Activated naive CD8-positive, alpha-beta T cell treated with anti-CD3 and anti-CD28 coated beads for 36 hours (primary cell): ENCODE results near the gene CARD19. TPM values are rescaled to one million over a fixed set of nuclear protein-coding genes. Genes with fewer than 3 reads are reported as not detected.

ENCODE experiments used
- DNase-seq: peaks from one replicate; pipeline ENCODE4 v3.0.0; 2021
- H3K27ac Mint-ChIP-seq: one replicate; pipeline ENCODE4 v1.8.0; 2022; ENCODE audit warnings: mild to moderate bottlenecking, moderate library complexity, mixed read lengths
- H3K27me3 Mint-ChIP-seq: one replicate; pipeline ENCODE4 v1.8.0; 2022; ENCODE audit warnings: mild to moderate bottlenecking, mixed read lengths
- H3K36me3 Mint-ChIP-seq: one replicate; pipeline ENCODE4 v1.8.0; 2021; ENCODE audit warnings: mild to moderate bottlenecking, mixed read lengths
- H3K4me1 Mint-ChIP-seq: one replicate; pipeline ENCODE4 v1.8.0; 2021; ENCODE audit warnings: mixed read lengths
- H3K4me3 Mint-ChIP-seq: one replicate; pipeline ENCODE4 v1.8.0; 2022; ENCODE audit warnings: mild to moderate bottlenecking, moderate library complexity, mixed read lengths
- H3K9me3 Mint-ChIP-seq: one replicate; pipeline ENCODE4 v1.8.0; 2022; ENCODE audit warnings: mixed read lengths
- total RNA-seq, 2 experiments: library from RNA; stranded (reverse); gene quantifications; one replicate each; pipeline ENCODE4 v1.2.3, GENCODE V29; 2021

CARD19 gene
- total RNA-seq, 2 experiments from 2014 or later: 36.5 to 38.6 TPM

DNA sequence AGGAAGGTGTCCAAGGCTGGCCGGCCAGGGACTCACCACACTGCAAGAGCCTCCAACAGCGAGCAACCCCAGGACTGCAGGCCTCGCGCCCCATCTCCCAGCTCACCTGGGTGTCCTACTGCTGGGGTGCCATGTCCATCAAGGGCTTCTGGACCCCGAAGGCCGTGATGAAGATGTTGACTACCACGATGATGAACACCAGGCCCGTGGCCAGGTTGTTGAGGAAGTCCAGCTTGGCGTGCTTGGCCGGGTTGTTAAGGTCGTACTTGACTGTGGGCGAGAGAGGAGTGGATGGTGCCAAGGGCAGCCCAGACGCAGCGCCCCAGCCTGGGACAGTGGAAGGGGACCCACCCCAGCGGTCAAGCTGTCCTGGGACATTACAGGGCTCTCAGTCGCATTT is 28.8 kb downstream of the CARD19 start:
- H3K27ac Mint-ChIP-seq: peak overlapping the region; percentile 46
- H3K4me3 Mint-ChIP-seq: no peak overlapping the region
- H3K9me3 Mint-ChIP-seq: no peaks in the 10 kb centered on the region
- peaks cover 43% of the 10 kb centered on the region for H3K4me1 Mint-ChIP-seq
- no peak for DNase-seq
- no peaks in the 10 kb centered on the region for H3K27me3 Mint-ChIP-seq
- peaks cover 23% of the 10 kb centered on the region for H3K36me3 Mint-ChIP-seq

DNA sequence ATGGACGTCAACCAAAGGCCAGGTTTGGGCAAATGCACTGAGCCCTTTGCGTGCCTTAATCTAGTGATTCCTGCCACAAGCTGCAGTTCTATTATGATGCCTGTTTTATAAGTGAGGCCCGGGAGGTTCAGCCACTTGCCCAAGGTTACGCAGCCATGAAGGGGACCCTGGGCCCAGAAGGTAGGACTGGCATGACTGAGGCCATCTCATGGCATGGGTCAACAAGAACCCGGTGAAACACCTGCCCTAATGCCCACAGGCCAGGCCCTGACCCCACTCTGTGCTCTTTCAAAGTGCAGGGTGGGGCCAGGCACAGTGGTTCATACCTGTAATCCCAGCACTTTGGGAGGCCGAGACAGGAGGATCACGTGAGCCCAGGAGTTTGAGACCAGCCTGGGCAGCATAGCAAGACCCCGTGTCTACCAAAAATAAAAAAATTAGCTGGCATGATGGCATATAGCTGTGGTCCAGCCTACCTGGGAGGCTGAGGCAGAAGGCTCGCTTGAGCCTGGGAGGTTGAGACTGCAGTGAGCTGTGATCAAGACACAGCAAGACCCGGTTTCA is 29.4 kb downstream of the CARD19 start:
- H3K27ac Mint-ChIP-seq: peak overlapping the region; percentile 86
- H3K9me3 Mint-ChIP-seq: no peaks in the 10 kb centered on the region
- peaks cover 22% of the 10 kb centered on the region for H3K36me3 Mint-ChIP-seq
- H3K4me1 Mint-ChIP-seq: peaks cover 38% of the 10 kb centered on the region
- no peak overlapping the region for H3K4me3 Mint-ChIP-seq
- no peak for DNase-seq
- no peaks in the 10 kb centered on the region for H3K27me3 Mint-ChIP-seq

DNA sequence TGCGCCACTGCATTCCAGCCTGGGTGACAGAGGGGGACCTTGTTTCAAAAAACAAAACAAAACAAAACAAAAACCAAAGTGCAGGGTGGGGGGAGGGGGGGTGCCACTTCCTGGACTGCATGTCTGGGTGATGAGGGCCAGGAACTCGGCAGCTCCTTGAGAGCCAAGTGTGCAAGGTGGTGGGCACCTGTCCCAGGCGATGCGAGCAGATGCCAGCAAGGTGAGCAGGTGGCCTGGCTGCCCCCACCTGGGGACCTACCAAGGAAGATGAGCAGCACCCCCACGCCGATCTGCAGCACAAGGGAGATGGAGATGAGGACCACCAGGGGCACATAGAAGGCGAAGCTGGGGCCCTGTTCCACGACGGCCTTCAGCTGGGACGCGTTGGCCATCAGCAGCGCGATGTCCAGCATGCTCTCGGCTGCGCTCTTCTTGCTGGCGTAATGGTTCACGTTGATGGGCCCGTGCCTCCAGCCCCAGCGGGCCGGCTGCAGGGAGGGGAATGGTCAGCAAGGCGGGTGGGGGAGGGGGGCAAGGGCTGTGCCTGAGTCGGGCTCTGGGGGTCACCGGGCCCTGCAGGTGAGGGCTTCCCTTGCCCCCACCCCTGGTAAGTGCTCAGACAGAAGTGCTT is 30.2 kb downstream of the CARD19 start:
- no peaks in the 10 kb centered on the region for H3K9me3 Mint-ChIP-seq
- peaks cover 38% of the 10 kb centered on the region for H3K4me1 Mint-ChIP-seq
- peak overlapping the region; percentile 11 for H3K4me3 Mint-ChIP-seq
- peaks cover 24% of the 10 kb centered on the region for H3K36me3 Mint-ChIP-seq
- H3K27me3 Mint-ChIP-seq: no peaks in the 10 kb centered on the region
- DNase-seq: no peak
- peak overlapping the region; percentile 86 for H3K27ac Mint-ChIP-seq

DNA sequence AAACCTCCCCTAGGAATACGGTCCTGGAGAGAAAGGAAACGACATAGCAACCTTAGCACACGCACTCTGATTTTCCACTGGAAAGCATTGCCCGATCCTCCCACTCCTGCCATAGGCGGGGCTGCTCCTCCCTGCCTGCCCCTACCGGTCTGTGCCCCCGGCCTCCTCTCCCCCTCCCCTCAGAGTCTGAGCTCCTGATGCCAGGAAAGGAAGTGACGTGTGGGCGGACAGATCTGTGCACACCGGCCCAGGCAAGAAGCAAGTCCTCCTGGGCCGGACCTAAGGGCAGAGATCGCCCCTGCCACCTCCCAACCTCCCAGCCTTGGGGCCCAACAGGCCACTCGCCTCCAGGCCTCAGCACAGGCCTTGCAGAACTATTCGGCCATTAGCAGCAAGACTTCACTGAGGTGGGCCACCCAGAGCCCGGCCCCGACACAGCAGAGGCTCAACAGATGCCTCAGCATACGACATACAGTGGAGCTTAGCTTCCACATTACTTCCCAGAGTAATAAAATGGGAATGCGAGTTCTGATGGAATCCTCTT is 30.9 kb downstream of the CARD19 start:
- DNase-seq: peak; percentile 35
- H3K27me3 Mint-ChIP-seq: no peaks in the 10 kb centered on the region
- H3K4me1 Mint-ChIP-seq: peaks cover 44% of the 10 kb centered on the region
- peaks cover 22% of the 10 kb centered on the region for H3K36me3 Mint-ChIP-seq
- peak overlapping the region; percentile 37 for H3K4me3 Mint-ChIP-seq
- H3K9me3 Mint-ChIP-seq: no peaks in the 10 kb centered on the region
- H3K27ac Mint-ChIP-seq: peak overlapping the region; percentile 76

DNA sequence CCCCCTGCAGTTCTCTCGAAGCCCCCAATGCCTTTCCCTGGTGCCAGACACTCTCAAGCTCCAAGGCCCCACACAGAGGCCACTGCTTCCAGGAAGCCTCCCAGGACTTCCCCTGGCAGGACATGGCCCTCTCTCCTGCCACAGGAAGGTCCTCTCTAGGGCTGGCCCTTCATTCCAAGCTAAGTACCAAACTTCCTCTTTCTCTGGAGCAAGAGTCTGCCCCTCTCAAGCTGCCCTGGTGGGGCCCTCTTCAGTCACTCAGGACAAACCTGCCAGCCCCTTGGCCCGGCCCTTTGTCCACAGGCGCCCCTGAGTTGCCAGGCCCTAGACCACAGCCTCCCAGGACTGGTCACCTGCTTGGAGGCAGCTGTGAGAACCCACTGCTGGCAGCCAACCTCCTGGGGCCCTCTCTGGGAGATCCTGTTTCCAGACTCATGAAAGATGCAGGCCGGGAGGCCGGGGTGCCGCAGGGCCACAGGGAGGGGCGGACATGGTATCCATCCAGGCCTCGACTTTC is 31.4 kb downstream of the CARD19 start:
- H3K27ac Mint-ChIP-seq: peak overlapping the region; percentile 76
- peaks cover 22% of the 10 kb centered on the region for H3K36me3 Mint-ChIP-seq
- H3K4me3 Mint-ChIP-seq: peak overlapping the region; percentile 37
- peaks cover 49% of the 10 kb centered on the region for H3K4me1 Mint-ChIP-seq
- no peaks in the 10 kb centered on the region for H3K9me3 Mint-ChIP-seq
- no peaks in the 10 kb centered on the region for H3K27me3 Mint-ChIP-seq
- DNase-seq: no peak

DNA sequence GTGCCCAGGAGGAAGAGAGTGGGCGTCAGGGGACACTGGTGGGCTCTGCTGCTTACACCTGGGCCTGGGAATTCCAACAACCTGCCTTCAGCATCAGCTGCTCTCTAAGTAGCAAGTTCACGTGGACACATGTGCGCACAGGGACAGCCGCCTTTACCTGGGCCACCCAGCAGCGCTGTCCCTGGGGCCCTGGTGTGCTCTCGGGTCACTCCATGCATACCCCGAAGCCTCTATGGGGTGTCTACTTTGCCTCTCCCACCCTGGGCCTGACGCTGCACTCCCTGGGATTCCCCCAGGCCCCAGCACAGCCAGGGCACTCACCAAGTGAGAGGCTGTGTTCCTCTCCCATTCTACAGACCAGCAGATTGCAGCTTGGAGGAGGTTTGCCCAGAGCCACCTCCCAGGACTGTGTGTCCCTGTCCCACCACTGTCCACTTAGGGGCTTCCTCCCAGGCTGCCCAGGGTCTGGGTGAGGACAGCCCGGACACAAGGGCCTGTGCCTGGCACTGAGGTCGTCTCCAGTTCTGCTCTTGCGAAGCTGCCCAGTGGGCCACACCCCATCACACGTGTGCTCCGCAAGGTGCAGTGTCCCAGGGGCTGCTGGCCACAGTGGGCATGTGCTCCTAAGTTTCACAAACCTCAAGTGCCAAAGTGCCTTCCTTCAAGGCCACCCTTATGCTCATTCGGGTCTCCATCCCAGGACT is 32.1 kb downstream of the CARD19 start:
- H3K9me3 Mint-ChIP-seq: no peaks in the 10 kb centered on the region
- H3K27me3 Mint-ChIP-seq: no peaks in the 10 kb centered on the region
- peaks cover 56% of the 10 kb centered on the region for H3K4me1 Mint-ChIP-seq
- H3K4me3 Mint-ChIP-seq: peak overlapping the region; percentile 42
- peak overlapping the region; percentile 48 for H3K27ac Mint-ChIP-seq
- DNase-seq: no peak
- H3K36me3 Mint-ChIP-seq: peaks cover 27% of the 10 kb centered on the region

DNA sequence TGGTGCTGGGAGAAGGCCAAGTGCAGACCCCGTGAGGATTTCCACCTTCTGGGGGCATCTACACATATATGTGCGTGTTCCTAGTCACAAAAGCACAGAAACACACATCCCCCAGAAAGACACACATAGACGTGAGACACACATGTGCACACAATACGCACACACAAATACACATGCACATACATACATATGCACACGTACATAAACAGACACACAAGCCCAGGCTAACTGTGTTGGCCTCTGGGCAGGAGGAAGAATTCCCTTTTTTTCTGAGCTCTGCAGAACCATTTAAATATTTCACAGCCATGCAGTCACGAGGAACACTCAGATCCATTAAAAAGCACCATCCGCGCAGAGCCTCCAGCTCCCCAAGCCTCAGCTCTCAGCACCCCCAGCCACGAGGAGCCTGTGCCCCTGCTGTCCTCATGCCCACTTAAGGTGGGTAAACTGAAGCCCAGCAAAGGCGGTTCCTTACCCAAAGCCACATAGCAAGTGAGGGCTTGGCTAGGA is 32.8 kb downstream of the CARD19 start:
- no peak for DNase-seq
- Mint-ChIP-seq H3K9me3 (no peaks in the 10 kb centered on the region), H3K36me3 (peaks cover 29% of the 10 kb centered on the region), H3K27ac (peak overlapping the region; percentile 48), H3K27me3 (no peaks in the 10 kb centered on the region), H3K4me1 (peaks cover 57% of the 10 kb centered on the region), H3K4me3 (no peak overlapping the region)

DNA sequence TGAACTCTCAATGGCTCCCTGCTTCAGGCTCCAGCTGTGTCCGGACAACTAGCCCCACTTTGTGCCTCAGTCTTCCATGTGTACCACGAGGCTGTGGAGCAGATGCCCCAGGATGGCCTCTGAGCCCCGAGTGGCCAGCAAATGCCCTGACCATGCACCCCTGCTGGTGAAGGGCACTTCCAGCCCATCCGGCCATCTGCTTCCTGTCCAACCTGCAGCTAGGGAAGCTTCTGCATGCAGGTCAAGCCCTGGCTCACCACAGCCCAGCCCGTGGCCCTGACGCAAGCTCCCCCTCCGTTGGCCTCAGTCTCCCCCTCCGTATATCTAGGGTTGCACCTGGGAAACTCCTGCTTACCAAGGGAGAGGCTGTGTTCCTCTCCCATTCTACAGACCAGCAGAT is 33.3 kb downstream of the CARD19 start:
- peaks cover 27% of the 10 kb centered on the region for H3K36me3 Mint-ChIP-seq
- no peak overlapping the region for H3K27ac Mint-ChIP-seq
- no peak overlapping the region for H3K4me3 Mint-ChIP-seq
- no peaks in the 10 kb centered on the region for H3K9me3 Mint-ChIP-seq
- no peaks in the 10 kb centered on the region for H3K27me3 Mint-ChIP-seq
- DNase-seq: no peak
- H3K4me1 Mint-ChIP-seq: peaks cover 57% of the 10 kb centered on the region

DNA sequence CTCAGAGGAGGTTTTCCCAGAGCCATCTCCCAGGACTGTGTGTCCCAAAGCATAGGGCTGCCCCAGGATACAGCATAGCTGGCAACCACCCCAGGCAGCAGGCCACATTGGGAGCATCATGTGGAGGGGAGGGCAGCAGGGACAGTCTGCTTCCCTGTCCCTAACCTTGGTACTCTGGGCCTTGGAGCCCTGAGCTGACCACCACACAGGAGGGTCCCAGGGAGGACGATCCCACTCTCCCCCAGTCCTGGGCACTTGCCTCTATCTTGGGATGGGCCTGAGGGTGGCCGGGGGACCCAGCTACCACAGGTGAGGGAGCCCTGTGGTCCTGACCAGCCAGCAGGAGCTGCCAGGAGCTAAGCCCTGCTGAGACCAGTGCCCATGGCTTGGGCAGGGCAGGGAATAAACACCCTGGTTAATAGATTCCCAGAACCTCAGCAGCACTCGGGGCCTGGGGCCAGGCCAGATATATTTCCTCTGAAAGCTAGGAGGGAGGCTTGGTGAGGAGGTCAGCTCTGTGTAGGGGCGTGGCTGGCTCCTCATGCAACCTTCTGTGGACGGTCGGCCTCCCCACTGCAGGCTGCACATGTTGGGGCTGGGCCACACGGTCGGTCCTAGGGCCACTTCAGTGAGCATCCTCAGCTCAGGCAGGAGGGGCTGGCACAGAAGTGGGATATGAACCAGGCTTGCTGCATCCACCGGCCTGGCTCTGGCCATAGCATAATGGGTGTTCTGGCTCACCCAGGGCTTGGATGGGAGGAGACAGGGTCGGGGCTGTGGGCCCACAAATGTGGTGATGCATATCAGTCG is 33.9 kb downstream of the CARD19 start:
- Mint-ChIP-seq H3K27ac (no peak overlapping the region), H3K4me3 (peak overlapping the region; percentile 29), H3K27me3 (no peaks in the 10 kb centered on the region), H3K4me1 (peaks cover 62% of the 10 kb centered on the region), H3K36me3 (peaks cover 21% of the 10 kb centered on the region), H3K9me3 (no peaks in the 10 kb centered on the region)
- DNase-seq: no peak

DNA sequence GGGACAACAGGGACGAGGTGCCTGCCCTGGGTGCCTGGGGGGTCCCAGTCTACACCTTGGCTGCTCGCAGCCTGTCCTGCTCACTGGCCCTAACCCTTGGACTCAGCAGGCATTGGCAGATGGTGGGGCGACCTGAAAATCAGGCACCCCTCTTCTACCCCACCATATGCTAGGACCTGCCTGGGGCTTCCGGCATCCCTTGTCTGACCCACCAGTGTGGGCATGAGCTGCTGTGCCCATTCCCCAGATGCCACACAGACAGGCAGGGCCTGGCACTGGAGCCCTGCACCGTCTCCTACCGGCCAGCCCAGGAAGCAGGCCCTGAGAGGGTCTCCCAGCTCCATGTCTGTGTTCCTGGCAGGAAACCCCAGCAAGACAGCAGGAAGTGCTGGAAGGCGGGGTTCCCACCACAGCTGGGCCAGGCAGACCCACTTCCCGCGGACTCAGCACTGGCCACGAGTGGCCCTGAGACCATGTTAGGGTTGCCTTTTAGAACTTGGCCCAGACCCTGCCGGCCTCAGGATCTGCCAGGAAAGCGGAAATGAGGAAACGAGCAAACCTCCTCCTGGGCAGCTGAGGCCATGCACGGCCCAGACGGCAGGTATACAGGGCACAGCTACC is 35.0 kb downstream of the CARD19 start:
- no peak for DNase-seq
- Mint-ChIP-seq H3K27ac (no peak overlapping the region), H3K36me3 (peaks cover 13% of the 10 kb centered on the region), H3K27me3 (no peaks in the 10 kb centered on the region), H3K4me1 (peaks cover 66% of the 10 kb centered on the region), H3K9me3 (no peaks in the 10 kb centered on the region), H3K4me3 (peak overlapping the region; percentile 91)

DNA sequence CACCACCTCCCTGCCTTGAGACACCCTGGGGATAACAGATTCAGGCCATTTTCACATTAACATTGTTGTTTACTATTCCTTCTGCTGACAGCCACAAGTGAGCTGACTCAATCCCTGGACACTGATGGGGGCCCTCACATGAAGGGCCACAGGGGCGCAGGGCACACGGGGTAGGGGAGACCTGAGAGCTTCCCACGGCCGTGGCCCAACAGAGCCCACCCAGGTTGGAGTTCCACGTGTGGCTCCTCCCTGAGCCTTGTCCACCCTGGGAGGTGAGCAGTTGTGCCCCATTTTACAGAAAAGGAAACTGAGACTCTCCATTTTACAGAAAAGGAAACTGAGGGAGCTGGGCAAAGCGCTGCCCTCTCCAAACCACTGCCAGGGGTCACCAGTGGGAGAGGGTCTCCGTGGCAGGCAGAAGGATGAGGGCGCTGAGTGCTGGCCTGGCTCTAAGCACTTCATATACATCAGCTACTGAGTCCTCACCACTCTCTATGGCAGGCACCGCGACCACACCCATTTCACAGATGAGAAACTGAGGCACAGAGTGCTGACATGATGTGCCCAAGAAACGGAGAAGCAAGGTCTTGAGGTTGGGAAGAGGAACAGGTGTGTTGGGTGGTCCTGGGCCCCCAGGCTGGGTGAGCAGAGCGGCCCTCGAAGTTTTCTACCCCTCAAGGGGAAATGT is 35.7 kb downstream of the CARD19 start:
- Mint-ChIP-seq H3K27ac (peak overlapping the region; percentile 94), H3K4me3 (peak overlapping the region; percentile 91), H3K4me1 (peaks cover 65% of the 10 kb centered on the region), H3K27me3 (no peaks in the 10 kb centered on the region), H3K36me3 (peaks cover 9% of the 10 kb centered on the region), H3K9me3 (no peaks in the 10 kb centered on the region)
- no peak for DNase-seq

DNA sequence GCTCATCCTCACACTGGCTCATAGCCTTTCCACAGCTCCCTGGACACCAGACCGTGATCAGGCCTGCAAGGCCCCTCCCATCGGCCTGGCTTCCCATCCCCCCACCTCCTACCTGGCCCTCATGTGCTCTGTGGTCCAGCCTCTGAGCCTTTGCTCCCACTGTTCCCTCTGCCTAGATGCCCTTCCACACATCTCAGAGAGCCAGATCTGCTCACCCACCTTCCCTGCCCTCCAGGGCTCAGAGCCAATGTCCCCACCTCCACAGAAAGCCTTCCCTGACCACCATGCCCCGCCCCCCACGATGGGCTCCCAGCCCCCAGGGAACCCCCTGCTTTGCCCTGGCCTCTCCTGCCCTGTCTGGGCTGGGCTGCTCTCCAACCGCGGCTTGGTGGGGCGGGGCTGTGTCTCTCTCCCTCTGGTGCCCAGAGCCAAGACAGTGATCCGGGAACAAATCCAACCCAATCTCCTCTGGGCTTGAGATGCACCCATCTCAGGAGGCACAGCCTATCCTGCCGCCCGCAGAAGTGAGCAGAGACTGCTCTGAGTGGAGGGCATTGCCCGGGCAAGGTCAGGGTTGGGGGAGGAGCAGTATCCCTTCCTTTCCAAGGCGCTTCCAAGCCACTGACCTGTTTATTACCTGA is 36.4 kb downstream of the CARD19 start:
- no peak for DNase-seq
- no peaks in the 10 kb centered on the region for H3K9me3 Mint-ChIP-seq
- peak overlapping the region; percentile 94 for H3K27ac Mint-ChIP-seq
- H3K4me3 Mint-ChIP-seq: peak overlapping the region; percentile 91
- H3K4me1 Mint-ChIP-seq: peaks cover 61% of the 10 kb centered on the region
- no peaks in the 10 kb centered on the region for H3K27me3 Mint-ChIP-seq
- H3K36me3 Mint-ChIP-seq: peaks cover 9% of the 10 kb centered on the region

DNA sequence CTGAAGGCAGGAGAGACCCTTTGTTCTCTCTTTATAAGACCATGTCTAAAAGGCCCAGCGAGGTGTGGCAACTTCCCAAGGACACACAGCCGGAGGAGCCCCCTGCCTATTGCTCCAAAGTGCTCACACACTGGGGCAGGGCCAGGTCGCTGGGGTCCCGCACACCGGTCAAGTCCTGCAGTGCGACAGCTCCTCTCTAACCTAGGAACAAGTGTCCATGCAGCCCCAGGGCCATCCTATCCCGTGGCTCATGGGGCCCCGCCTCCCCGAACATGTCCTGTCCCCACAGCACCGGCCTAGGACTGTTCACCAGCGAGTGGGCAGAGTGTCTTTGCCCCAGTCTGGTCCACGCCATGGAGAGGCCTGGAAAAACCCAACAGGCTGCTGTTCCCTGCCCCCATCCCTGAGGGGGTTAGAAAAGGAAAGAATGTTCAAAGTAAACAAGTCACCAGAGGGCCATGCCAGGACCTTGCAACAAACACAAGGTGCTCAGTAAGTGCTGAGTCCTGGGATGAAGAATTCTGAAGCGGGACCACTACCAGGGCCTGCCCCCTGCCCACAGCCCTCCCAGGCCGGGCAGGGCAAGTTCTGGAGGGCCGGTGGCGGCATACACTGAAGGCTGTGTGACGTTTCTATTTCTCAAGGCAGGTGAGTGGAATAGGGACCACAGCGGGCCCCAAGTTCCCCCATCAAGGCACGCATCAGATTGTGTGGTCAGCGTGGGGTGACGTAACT is 37.1 kb downstream of the CARD19 start:
- DNase-seq: no peak
- peaks cover 54% of the 10 kb centered on the region for H3K4me1 Mint-ChIP-seq

More for the DNA sequence above, 37.1 kb downstream of the CARD19 start:
- Mint-ChIP-seq H3K9me3 (no peaks in the 10 kb centered on the region), H3K27ac (peak overlapping the region; percentile 94), H3K4me3 (peak overlapping the region; percentile 91), H3K27me3 (no peaks in the 10 kb centered on the region), H3K36me3 (peaks cover 9% of the 10 kb centered on the region)
